GM23338 (cell line): ENCODE measurements around the gene PCP4L1. TPM values are rescaled to one million over a fixed set of nuclear protein-coding genes. Genes with fewer than 3 reads are reported as not detected.

Experiments used
- ATAC-seq: fragments of 200-7000 bp; cut with Tn5 transposase; 3 replicates; pipeline ENCODE4 v1.9.1; 2020
- DNase-seq: peaks from one replicate; pipeline ENCODE4 v3.0.0-alpha.2; 2015; ENCODE audit warnings: low spot score
- H2AFZ ChIP-seq: fragments of 200-600 bp; sonication (generic); 2 replicates; pipeline ENCODE4 v1.8.0; 2016; ENCODE audit warnings: antibody characterized with exemption, mild to moderate bottlenecking, moderate library complexity
- H3F3A ChIP-seq: fragments of 200-600 bp; sonication (generic); replicated peaks from 2 replicates; pipeline ENCODE4 v1.8.0; 2017; ENCODE audit warnings: antibody characterized with exemption, mixed run types, low read depth
- H3K27ac ChIP-seq: fragments of 200-600 bp; sonication (generic); 2 replicates; pipeline ENCODE4 v1.6.1; 2016; ENCODE audit warnings: low read depth
- H3K27me3 ChIP-seq: fragments of 200-600 bp; sonication (generic); 2 replicates; pipeline ENCODE4 v1.8.0; 2016; ENCODE audit warnings: mild to moderate bottlenecking, mixed run types, moderate library complexity; ENCODE audit not compliant: insufficient read depth
- H3K36me3 ChIP-seq: fragments of 200-600 bp; sonication (generic); 2 replicates; pipeline ENCODE4 v1.8.0; 2016; ENCODE audit warnings: mild to moderate bottlenecking; ENCODE audit not compliant: insufficient read depth
- H3K4me1 ChIP-seq: fragments of 200-600 bp; sonication (generic); 2 replicates; pipeline ENCODE4 v1.8.0; 2016; ENCODE audit warnings: mild to moderate bottlenecking, moderate library complexity; ENCODE audit not compliant: insufficient read depth
- H3K4me2 ChIP-seq: fragments of 200-600 bp; sonication (generic); 2 replicates; pipeline ENCODE4 v1.7.1; 2017; ENCODE audit warnings: mixed run types
- H3K4me3 ChIP-seq: fragments of 200-600 bp; sonication (generic); 2 replicates; pipeline ENCODE4 v1.6.1; 2016; ENCODE audit warnings: mixed run types
- H3K79me2 ChIP-seq: fragments of 200-600 bp; sonication (generic); replicated peaks from 2 replicates; pipeline ENCODE4 v1.8.0; 2017; ENCODE audit warnings: mild to moderate bottlenecking; ENCODE audit not compliant: insufficient read depth
- H3K9me2 ChIP-seq: fragments of 200-600 bp; sonication (generic); 2 replicates; pipeline ENCODE4 v1.8.0; 2017; ENCODE audit not compliant: insufficient read depth
- H4K20me1 ChIP-seq: fragments of 200-600 bp; sonication (generic); replicated peaks from 2 replicates; pipeline ENCODE4 v1.8.0; 2017; ENCODE audit warnings: mild to moderate bottlenecking; ENCODE audit not compliant: insufficient read depth
- H3K27ac Mint-ChIP-seq: 2 replicates; pipeline ENCODE4 v1.8.0; 2020; ENCODE audit warnings: inconsistent platforms, mild to moderate bottlenecking, moderate library complexity, mixed read lengths
- H3K27me3 Mint-ChIP-seq: 3 replicates; pipeline ENCODE4 v1.8.0; 2022; ENCODE audit warnings: low read depth, mild to moderate bottlenecking, moderate library complexity, mixed read lengths, inconsistent platforms; ENCODE audit not compliant: insufficient read depth, poor library complexity
- H3K36me3 Mint-ChIP-seq: 3 replicates; pipeline ENCODE4 v1.8.0; 2021; ENCODE audit warnings: low read depth, mild to moderate bottlenecking, inconsistent platforms, moderate library complexity, mixed read lengths
- H3K4me1 Mint-ChIP-seq: 3 replicates; pipeline ENCODE4 v1.8.0; 2020; ENCODE audit warnings: mild to moderate bottlenecking, inconsistent platforms, mixed read lengths
- H3K4me3 Mint-ChIP-seq: 3 replicates; pipeline ENCODE4 v1.8.0; 2021; ENCODE audit warnings: moderate library complexity, mild to moderate bottlenecking, inconsistent platforms, mixed read lengths
- H3K9me3 Mint-ChIP-seq: 3 replicates; pipeline ENCODE4 v1.8.0; 2020; ENCODE audit warnings: moderate library complexity, mild to moderate bottlenecking, inconsistent platforms, mixed read lengths
- EZH2 ChIP-seq: fragments of 200-600 bp; sonication (generic); IDR thresholded peaks from one replicate; pipeline ENCODE4 v1.8.0; 2017; ENCODE audit warnings: antibody characterized with exemption, mild to moderate bottlenecking, low read depth; ENCODE audit not compliant: unreplicated experiment
- EZH2phosphoT487 ChIP-seq: fragments of 200-600 bp; sonication (generic); IDR thresholded peaks from one replicate; pipeline ENCODE4 v1.8.1; 2018; ENCODE audit warnings: antibody characterized with exemption; ENCODE audit not compliant: unreplicated experiment
- NANOG ChIP-seq: IDR thresholded peaks from 2 replicates; pipeline ENCODE4 v1.6.1; 2016; ENCODE audit warnings: antibody characterized with exemption, borderline replicate concordance
- POLR2AphosphoS5 ChIP-seq: IDR thresholded peaks from 2 replicates; pipeline ENCODE4 v1.6.1; 2016; ENCODE audit warnings: antibody characterized with exemption, low read depth
- ZNF114 ChIP-seq: fragments of 250-450 bp; sonication (Bioruptor Pico); IDR thresholded peaks from 2 replicates; pipeline ENCODE4 v1.5.0; 2020; ENCODE audit warnings: mild to moderate bottlenecking, moderate library complexity
- ZNF331 ChIP-seq: fragments of 250-450 bp; sonication (Bioruptor Pico); IDR thresholded peaks from 2 replicates; pipeline ENCODE4 v1.5.0; 2020; ENCODE audit warnings: low read depth, mild to moderate bottlenecking, moderate library complexity
- polyA plus RNA-seq: library from polyadenylated mRNA; unstranded; fragments of >200 nt; fragmentation: Nextera tagmentation; extraction: Ambion mirVana; gene quantifications from 2 replicates; pipeline ENCODE4 v1.2.1, GENCODE V29; 2016
- total RNA-seq: library from RNA; depleted of rRNA; stranded (reverse); fragments of >200 nt; shearing (Covaris generic); gene quantifications from 2 replicates; pipeline ENCODE4 v1.2.3, GENCODE V29; 2014
- TF ChIP-seq, protein P1 (sequence below): IDR thresholded peaks from 2 replicates; pipeline ENCODE4 v1.6.1; 2016; ENCODE audit warnings: antibody characterized with exemption
- TF ChIP-seq, protein P2 (sequence below): IDR thresholded peaks from one replicate; pipeline ENCODE4 v1.6.1; 2018; ENCODE audit warnings: antibody characterized with exemption; ENCODE audit not compliant: unreplicated experiment
- TF ChIP-seq, protein P3 (sequence below), 2 experiments: fragments of 200-600 bp in 1 of 2; sonication (generic) in 1 of 2; conservative IDR thresholded peaks; 2 replicates each; pipeline versions ENCODE4 v1.5.1 to v1.6.1; 2016 to 2017; ENCODE audit warnings: antibody characterized with exemption in 2 of 2, low read depth in 2 of 2, mild to moderate bottlenecking in 2 of 2, moderate library complexity in 1 of 2

Gene PCP4L1
- total and polyA plus RNA-seq, 2 experiments from 2014 or later = 1.4 to 1.7 TPM

DNA sequence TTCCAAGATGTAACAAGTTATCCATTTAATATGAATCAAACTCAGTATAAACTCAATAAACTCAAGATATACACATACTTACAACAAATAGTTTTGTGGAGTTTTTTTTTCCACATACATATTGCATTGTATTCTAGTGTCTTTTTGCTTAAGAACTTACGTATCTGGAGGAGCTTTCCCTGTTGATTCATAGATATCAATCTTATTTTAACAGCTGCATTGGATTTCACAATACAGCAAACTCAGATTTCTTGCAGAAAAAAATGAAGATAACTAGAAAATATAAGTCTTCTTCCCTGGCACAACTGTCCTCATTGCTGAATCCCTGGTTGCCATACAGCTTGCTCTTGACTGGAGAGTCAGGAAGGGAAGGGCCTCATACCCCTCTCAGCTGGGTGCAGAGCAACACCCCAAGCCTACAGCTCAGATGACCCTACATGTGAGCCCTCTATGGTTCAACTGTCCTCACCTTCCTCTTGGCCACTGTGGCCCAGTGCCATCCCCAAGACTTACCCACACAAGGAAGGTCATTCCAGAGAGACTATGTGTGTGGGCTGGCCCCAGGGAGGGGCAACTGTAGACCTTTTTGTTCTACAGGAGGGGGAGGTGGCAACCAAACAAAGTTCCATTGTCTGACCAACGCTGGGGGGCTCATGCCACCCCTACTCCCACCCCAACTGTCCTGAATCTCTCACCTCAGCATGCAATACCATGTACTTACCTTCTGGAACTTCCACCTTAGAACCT lies 49.5 kb downstream of the PCP4L1 start:
- DNase-seq (no peak), ATAC-seq (no peak)
- Histone ChIP-seq H4K20me1 (no peaks in the 10 kb centered on the region), H3K4me2 (no peak overlapping the region), H3K79me2 (peaks cover 14% of the 10 kb centered on the region), H3F3A (0 out of 2 replicates have a peak, but pooled peaks cover 3% of the 10 kb centered on the region), H3K27me3 (no peaks in the 10 kb centered on the region), H3K9me2 (0 out of 2 replicates have a peak, but pooled peaks cover 3% of the 10 kb centered on the region), H2AFZ (no peak overlapping the region), H3K4me1 (peaks cover 34% of the 10 kb centered on the region), H3K36me3 (no peaks in the 10 kb centered on the region), H3K4me3 (no peak overlapping the region), H3K27ac (no peak overlapping the region)
- H3K4me1 Mint-ChIP-seq = peaks cover 45% of the 10 kb centered on the region
- no peak overlapping the region for H3K27ac Mint-ChIP-seq
- H3K9me3 Mint-ChIP-seq = no peaks in the 10 kb centered on the region
- no peaks in the 10 kb centered on the region for H3K36me3 Mint-ChIP-seq
- H3K4me3 Mint-ChIP-seq = no peak overlapping the region
- peaks cover 5% of the 10 kb centered on the region for H3K27me3 Mint-ChIP-seq
- TF ChIP-seq EZH2 = no peak
- no peak for TF ChIP-seq ZNF331 (CRISPR knock-in tag)
- TF ChIP-seq NANOG = no peak
- TF ChIP-seq POLR2AphosphoS5 = no peak

DNA sequence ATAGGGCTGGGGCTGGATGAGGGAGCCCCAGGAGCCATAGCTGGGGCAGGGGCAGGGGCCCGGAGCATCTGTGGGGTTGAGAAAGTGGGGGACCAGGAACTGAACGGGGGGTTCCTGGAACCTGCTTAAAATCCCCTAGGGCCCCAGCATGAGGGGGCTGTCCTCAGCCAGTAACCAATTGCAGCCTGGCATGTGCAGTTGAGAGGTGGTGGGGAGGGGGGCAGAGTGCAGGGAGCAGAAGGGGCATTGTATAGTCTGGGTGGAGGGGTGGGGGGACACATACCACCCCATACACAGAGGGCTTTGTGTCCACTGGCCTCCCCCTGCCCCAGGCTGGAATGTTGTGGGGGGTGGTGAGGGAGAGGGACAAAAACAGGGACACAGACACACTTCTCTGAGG lies 51.3 kb downstream of the PCP4L1 start, which contains the start of gene MPZ:
TSS of gene MPZ (minus strand) at position 101 of the 400 bp plus-strand sequence. CDS start at position 38, 63 bp downstream.
- DNase-seq (no peak), ATAC-seq (no peak)
- Histone ChIP-seq H3K4me2 (no peak within 1 kb of the TSS), H2AFZ (peak within 1 kb of the TSS; percentile 59), H3K4me1 (peaks cover 27% of the 10 kb centered on the region), H4K20me1 (no peaks in the 10 kb centered on the region), H3K27me3 (no peaks in the 10 kb centered on the region), H3K4me3 (no peak within 1 kb of the TSS), H3K27ac (no peak within 1 kb of the TSS), H3K36me3 (no peaks in the 10 kb centered on the region), H3K9me2 (0 out of 2 replicates have a peak, but pooled peaks cover 3% of the 10 kb centered on the region), H3F3A (0 out of 2 replicates have a peak, but pooled peaks cover 3% of the 10 kb centered on the region), H3K79me2 (peaks cover 3% of the 10 kb centered on the region)
- Mint-ChIP-seq H3K36me3 (no peaks in the 10 kb centered on the region), H3K27ac (no peak within 1 kb of the TSS), H3K4me3 (no peak within 1 kb of the TSS), H3K27me3 (peaks cover 10% of the 10 kb centered on the region), H3K4me1 (peaks cover 36% of the 10 kb centered on the region; the same call in 2 of the 3 replicates), H3K9me3 (no peaks in the 10 kb centered on the region)
- TF ChIP-seq, protein P1, sequence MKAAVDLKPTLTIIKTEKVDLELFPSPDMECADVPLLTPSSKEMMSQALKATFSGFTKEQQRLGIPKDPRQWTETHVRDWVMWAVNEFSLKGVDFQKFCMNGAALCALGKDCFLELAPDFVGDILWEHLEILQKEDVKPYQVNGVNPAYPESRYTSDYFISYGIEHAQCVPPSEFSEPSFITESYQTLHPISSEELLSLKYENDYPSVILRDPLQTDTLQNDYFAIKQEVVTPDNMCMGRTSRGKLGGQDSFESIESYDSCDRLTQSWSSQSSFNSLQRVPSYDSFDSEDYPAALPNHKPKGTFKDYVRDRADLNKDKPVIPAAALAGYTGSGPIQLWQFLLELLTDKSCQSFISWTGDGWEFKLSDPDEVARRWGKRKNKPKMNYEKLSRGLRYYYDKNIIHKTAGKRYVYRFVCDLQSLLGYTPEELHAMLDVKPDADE = no peak
- TF ChIP-seq NANOG (no peak), ZNF114 (no peak), EZH2phosphoT487 (no peak), ZNF331 (CRISPR knock-in tag) (no peak), EZH2 (no peak), POLR2AphosphoS5 (no peak)
- TF ChIP-seq, protein P2, sequence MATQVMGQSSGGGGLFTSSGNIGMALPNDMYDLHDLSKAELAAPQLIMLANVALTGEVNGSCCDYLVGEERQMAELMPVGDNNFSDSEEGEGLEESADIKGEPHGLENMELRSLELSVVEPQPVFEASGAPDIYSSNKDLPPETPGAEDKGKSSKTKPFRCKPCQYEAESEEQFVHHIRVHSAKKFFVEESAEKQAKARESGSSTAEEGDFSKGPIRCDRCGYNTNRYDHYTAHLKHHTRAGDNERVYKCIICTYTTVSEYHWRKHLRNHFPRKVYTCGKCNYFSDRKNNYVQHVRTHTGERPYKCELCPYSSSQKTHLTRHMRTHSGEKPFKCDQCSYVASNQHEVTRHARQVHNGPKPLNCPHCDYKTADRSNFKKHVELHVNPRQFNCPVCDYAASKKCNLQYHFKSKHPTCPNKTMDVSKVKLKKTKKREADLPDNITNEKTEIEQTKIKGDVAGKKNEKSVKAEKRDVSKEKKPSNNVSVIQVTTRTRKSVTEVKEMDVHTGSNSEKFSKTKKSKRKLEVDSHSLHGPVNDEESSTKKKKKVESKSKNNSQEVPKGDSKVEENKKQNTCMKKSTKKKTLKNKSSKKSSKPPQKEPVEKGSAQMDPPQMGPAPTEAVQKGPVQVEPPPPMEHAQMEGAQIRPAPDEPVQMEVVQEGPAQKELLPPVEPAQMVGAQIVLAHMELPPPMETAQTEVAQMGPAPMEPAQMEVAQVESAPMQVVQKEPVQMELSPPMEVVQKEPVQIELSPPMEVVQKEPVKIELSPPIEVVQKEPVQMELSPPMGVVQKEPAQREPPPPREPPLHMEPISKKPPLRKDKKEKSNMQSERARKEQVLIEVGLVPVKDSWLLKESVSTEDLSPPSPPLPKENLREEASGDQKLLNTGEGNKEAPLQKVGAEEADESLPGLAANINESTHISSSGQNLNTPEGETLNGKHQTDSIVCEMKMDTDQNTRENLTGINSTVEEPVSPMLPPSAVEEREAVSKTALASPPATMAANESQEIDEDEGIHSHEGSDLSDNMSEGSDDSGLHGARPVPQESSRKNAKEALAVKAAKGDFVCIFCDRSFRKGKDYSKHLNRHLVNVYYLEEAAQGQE = no peak
- TF ChIP-seq, protein P3, sequence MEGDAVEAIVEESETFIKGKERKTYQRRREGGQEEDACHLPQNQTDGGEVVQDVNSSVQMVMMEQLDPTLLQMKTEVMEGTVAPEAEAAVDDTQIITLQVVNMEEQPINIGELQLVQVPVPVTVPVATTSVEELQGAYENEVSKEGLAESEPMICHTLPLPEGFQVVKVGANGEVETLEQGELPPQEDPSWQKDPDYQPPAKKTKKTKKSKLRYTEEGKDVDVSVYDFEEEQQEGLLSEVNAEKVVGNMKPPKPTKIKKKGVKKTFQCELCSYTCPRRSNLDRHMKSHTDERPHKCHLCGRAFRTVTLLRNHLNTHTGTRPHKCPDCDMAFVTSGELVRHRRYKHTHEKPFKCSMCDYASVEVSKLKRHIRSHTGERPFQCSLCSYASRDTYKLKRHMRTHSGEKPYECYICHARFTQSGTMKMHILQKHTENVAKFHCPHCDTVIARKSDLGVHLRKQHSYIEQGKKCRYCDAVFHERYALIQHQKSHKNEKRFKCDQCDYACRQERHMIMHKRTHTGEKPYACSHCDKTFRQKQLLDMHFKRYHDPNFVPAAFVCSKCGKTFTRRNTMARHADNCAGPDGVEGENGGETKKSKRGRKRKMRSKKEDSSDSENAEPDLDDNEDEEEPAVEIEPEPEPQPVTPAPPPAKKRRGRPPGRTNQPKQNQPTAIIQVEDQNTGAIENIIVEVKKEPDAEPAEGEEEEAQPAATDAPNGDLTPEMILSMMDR (conservative IDR thresholded peaks at IDR 0.05; ENCODE audit: low read depth in 2 of 2) = no peak
